Measurements from ENCODE around the gene PREB.

The PREB gene

DNA sequence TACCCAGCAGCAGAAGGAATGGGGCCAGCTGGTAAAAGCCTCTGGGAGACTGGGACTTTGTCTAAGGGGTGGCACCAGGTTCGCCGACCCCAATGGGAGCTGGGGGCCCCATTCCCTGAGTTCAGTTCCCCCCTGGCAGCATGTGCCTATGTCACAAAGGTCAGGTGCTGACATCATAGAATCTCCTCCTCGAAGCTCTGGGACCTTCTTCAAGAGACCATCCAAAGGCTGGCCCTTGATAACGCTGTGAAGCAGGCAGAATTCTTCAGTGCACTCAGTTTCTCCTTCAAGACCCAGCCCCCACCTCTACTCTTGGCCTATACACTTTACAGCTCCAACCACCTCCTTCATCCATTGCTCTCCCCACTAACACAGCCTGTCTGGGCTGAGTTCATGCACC is 4.9 kb upstream of the PREB start, which contains the start of gene PRR30:
TSS of gene PRR30 (minus strand) at position 101 of the 400 bp plus-strand sequence. CDS start 1,081 bp downstream, outside the sequence.
- no peak for FAIRE-seq
- no peak for DNase-seq (ENCODE audit: insufficient read length, low spot score)
- TF ChIP-seq, protein P1, sequence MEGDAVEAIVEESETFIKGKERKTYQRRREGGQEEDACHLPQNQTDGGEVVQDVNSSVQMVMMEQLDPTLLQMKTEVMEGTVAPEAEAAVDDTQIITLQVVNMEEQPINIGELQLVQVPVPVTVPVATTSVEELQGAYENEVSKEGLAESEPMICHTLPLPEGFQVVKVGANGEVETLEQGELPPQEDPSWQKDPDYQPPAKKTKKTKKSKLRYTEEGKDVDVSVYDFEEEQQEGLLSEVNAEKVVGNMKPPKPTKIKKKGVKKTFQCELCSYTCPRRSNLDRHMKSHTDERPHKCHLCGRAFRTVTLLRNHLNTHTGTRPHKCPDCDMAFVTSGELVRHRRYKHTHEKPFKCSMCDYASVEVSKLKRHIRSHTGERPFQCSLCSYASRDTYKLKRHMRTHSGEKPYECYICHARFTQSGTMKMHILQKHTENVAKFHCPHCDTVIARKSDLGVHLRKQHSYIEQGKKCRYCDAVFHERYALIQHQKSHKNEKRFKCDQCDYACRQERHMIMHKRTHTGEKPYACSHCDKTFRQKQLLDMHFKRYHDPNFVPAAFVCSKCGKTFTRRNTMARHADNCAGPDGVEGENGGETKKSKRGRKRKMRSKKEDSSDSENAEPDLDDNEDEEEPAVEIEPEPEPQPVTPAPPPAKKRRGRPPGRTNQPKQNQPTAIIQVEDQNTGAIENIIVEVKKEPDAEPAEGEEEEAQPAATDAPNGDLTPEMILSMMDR (IDR thresholded peaks at IDR 0.05; ENCODE audit: insufficient read depth, missing control alignments), result no peak

DNA sequence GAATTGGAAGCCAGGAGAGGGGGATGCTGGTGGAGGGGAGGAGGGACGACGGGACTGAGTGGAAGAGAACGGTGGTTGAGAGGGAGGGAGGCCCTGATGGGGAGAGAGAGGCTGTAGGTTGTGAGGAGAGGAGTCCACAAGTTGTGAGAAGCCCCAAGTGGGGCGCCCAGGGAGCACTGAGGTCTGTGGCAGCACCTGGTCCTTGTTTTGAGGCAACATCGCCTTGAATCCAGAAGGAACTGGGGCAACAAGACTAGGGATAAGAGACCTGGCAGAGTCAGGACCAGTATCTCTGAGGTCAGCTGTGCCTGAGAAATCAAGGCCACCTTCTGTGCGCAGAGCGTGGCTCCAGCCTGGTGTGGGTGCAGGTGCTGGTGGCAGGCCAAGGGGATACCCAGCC is 3.7 kb upstream of the PREB start:
- TF ChIP-seq, protein P1 (IDR thresholded peaks at IDR 0.05; ENCODE audit: insufficient read depth, missing control alignments), result no peak
- DNase-seq (ENCODE audit: insufficient read length, low spot score), result no peak
- no peak for FAIRE-seq

DNA sequence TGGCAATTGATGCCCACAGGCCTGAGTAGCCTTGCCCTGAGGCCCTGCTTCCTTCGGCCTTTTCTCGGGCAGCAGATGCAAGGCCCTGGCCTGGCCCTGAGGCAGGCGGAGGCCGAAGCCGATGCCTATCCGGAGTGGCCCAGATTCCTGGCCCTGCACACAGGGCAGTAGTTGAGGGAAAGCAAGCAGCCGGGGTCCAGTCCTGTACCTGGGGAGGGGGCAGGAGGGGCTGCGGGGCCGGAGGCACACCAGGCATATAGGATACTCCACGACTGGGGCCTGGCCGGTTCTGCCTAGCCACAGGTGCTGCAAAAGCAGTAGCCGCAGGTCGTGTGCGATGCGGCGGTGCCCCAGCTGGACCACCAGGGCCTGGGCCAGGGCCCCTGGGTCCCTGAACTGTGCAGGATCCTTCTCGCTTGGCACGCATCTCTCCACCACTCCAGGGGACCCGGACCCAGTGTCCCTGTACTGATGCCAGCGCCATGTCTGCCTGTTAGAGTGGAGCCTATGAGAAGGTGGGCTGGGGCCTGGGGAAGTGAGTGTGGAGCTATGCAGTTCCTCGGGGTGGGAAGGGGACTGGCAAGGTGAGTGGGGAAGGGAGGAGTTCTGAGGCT is 3.0 kb upstream of the PREB start:
- TF ChIP-seq, protein P1 (IDR thresholded peaks at IDR 0.05; ENCODE audit: insufficient read depth, missing control alignments), result no peak
- no peak for DNase-seq (ENCODE audit: insufficient read length, low spot score)
- FAIRE-seq, result no peak

DNA sequence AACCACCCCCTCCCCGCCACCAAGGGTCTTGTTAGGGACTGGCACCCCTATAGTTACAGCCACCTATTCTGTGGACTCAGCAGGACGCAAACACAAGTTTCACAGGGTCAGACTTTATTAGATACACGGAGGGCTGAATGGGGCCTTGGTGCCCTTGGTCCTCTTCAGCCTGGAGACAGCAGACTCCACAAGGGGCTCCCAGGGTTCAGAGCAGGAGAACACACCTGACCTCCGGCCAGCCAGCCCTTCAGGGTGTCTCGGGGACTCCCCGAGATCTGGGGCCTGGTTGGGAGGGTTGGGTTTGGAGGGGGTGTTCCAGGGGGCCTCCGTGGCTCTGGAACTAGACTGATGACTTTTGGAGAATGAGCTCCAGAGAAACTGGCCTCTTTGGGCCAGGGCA is 2.3 kb upstream of the PREB start:
- no peak for FAIRE-seq
- DNase-seq (ENCODE audit: insufficient read length, low spot score), result no peak
- TF ChIP-seq, protein P1 (IDR thresholded peaks at IDR 0.05; ENCODE audit: insufficient read depth, missing control alignments), result no peak

DNA sequence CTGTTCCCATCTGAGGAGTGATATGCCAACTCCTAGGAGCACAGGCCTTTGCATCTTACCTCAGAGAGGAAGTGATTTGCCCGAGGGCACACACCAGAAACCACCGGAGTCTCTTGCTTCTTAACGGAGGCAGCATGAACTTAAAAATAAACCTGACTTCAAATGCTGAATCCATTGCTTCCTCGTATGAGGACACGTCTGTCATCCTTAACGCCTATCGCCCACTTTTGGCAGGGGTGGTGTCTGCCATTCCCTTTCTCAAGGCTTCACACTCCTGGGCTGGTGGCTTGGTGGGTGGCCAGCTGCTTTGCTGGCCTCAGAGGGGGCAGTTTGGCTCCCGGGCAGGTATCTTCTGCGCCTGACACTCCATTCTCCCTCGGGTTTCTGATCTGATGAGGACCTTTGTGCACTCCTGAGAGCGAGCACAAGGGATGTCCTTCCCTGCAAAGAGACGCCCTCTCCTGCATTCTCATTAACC is 1.1 kb upstream of the PREB start:
- DNase-seq (ENCODE audit: insufficient read length, low spot score) (no peak), FAIRE-seq (no peak)
- TF ChIP-seq, protein P1 (IDR thresholded peaks at IDR 0.05; ENCODE audit: insufficient read depth, missing control alignments), result no peak

DNA sequence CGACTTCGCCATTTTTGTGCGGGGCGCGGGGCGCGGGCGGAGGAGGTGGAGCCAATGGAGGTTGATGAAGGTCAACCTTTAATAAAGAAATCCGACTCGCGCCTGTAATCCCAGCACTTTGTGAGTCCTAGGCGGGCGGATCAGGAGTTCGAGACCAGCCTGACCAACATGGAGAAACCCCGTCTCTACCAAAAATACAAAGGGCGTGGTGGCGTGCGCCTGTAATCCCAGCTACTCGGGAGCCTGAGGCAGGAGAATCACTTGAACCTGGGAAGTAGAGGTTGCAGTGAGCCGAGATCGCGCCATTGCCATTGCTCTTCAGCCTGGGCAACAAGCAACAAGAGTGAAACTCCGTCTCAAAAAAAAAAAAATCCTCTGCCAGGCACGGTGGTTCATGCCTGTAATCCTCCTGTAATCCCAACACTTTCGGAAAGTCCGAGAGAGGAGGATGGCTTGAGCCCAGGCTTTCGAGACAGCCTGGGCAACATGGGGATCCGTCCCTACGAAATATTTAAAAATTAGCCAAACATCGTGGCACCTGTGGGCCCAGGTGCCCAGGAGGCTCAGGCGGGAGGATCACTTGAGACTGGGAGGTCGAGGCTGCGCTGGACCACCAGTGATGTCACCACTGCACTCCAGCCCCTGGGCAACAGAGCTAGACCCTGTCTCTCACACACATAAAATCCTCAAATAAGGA is 493 bp upstream of the PREB start:
- TF ChIP-seq, protein P1 (IDR thresholded peaks at IDR 0.05; ENCODE audit: insufficient read depth, missing control alignments), result no peak
- FAIRE-seq (no peak), DNase-seq (ENCODE audit: insufficient read length, low spot score) (no peak)

Measured in D721Med (cell line).